GM23338 (cell line): ENCODE measurements around the gene TM9SF4.

Source experiments
- EZH2 ChIP-seq: fragments of 200-600 bp; sonication (generic); IDR thresholded peaks from one replicate; pipeline ENCODE4 v1.8.0; 2017; ENCODE audit warnings: antibody characterized with exemption, mild to moderate bottlenecking, low read depth; ENCODE audit not compliant: unreplicated experiment
- EZH2phosphoT487 ChIP-seq: fragments of 200-600 bp; sonication (generic); IDR thresholded peaks from one replicate; pipeline ENCODE4 v1.8.1; 2018; ENCODE audit warnings: antibody characterized with exemption; ENCODE audit not compliant: unreplicated experiment
- JUNB ChIP-seq: IDR thresholded peaks from one replicate; pipeline ENCODE4 v1.6.1; 2016; ENCODE audit warnings: antibody characterized with exemption; ENCODE audit not compliant: unreplicated experiment
- NANOG ChIP-seq: IDR thresholded peaks from 2 replicates; pipeline ENCODE4 v1.6.1; 2016; ENCODE audit warnings: antibody characterized with exemption, borderline replicate concordance
- POLR2AphosphoS5 ChIP-seq: IDR thresholded peaks from 2 replicates; pipeline ENCODE4 v1.6.1; 2016; ENCODE audit warnings: antibody characterized with exemption, low read depth
- STAT1 ChIP-seq: IDR thresholded peaks from one replicate; pipeline ENCODE4 v1.6.1; 2016; ENCODE audit warnings: antibody characterized with exemption; ENCODE audit not compliant: unreplicated experiment
- ZNF114 ChIP-seq: fragments of 250-450 bp; sonication (Bioruptor Pico); IDR thresholded peaks from 2 replicates; pipeline ENCODE4 v1.5.0; 2020; ENCODE audit warnings: mild to moderate bottlenecking, moderate library complexity
- ZNF331 ChIP-seq: fragments of 250-450 bp; sonication (Bioruptor Pico); IDR thresholded peaks from 2 replicates; pipeline ENCODE4 v1.5.0; 2020; ENCODE audit warnings: low read depth, mild to moderate bottlenecking, moderate library complexity
- TF ChIP-seq, protein P1 (sequence below), 2 experiments: fragments of 200-600 bp in 1 of 2; sonication (generic) in 1 of 2; conservative IDR thresholded peaks; 2 replicates each; pipeline versions ENCODE4 v1.5.1 to v1.6.1; 2016 to 2017; ENCODE audit warnings: antibody characterized with exemption in 2 of 2, low read depth in 2 of 2, mild to moderate bottlenecking in 2 of 2, moderate library complexity in 1 of 2
- TF ChIP-seq, protein P2 (sequence below): IDR thresholded peaks from one replicate; pipeline ENCODE4 v1.6.1; 2018; ENCODE audit warnings: antibody characterized with exemption; ENCODE audit not compliant: unreplicated experiment
- TF ChIP-seq, protein P3 (sequence below): fragments of 250-450 bp; sonication (Bioruptor Pico); IDR thresholded peaks from 2 replicates; pipeline ENCODE4 v1.5.0; 2020; ENCODE audit warnings: mild to moderate bottlenecking, moderate library complexity
- TF ChIP-seq, protein P4 (sequence below): IDR thresholded peaks from 2 replicates; pipeline ENCODE4 v1.6.1; 2016; ENCODE audit warnings: antibody characterized with exemption

DNA sequence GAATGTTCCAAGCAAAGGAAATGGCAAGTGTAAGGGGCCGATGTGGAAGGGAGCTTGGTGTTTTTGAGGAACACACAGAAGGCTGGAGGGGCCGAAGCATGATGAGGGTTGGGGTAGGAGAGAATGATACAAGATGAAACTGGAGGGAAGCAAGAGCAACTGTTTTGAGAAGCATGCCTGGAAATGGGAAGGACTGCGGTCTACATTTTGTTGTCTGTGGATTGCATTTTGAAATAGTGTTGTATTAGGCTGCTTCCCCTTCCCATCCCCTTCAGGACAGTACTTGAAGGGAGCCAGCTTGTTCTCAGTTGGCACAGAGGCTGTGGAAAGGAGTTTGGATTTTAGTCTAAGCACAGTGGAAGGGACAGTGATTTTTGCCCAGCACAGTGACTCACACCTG is 2.2 kb downstream of the TM9SF4 start:
- TF ChIP-seq, protein P1, sequence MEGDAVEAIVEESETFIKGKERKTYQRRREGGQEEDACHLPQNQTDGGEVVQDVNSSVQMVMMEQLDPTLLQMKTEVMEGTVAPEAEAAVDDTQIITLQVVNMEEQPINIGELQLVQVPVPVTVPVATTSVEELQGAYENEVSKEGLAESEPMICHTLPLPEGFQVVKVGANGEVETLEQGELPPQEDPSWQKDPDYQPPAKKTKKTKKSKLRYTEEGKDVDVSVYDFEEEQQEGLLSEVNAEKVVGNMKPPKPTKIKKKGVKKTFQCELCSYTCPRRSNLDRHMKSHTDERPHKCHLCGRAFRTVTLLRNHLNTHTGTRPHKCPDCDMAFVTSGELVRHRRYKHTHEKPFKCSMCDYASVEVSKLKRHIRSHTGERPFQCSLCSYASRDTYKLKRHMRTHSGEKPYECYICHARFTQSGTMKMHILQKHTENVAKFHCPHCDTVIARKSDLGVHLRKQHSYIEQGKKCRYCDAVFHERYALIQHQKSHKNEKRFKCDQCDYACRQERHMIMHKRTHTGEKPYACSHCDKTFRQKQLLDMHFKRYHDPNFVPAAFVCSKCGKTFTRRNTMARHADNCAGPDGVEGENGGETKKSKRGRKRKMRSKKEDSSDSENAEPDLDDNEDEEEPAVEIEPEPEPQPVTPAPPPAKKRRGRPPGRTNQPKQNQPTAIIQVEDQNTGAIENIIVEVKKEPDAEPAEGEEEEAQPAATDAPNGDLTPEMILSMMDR (conservative IDR thresholded peaks at IDR 0.05; ENCODE audit: low read depth in 2 of 2), result no peak
- TF ChIP-seq POLR2AphosphoS5 (no peak), EZH2 (no peak), EZH2phosphoT487 (no peak), JUNB (no peak), STAT1 (no peak), ZNF114 (CRISPR knock-in tag) (no peak), ZNF331 (no peak), NANOG (no peak)
- TF ChIP-seq, protein P2, sequence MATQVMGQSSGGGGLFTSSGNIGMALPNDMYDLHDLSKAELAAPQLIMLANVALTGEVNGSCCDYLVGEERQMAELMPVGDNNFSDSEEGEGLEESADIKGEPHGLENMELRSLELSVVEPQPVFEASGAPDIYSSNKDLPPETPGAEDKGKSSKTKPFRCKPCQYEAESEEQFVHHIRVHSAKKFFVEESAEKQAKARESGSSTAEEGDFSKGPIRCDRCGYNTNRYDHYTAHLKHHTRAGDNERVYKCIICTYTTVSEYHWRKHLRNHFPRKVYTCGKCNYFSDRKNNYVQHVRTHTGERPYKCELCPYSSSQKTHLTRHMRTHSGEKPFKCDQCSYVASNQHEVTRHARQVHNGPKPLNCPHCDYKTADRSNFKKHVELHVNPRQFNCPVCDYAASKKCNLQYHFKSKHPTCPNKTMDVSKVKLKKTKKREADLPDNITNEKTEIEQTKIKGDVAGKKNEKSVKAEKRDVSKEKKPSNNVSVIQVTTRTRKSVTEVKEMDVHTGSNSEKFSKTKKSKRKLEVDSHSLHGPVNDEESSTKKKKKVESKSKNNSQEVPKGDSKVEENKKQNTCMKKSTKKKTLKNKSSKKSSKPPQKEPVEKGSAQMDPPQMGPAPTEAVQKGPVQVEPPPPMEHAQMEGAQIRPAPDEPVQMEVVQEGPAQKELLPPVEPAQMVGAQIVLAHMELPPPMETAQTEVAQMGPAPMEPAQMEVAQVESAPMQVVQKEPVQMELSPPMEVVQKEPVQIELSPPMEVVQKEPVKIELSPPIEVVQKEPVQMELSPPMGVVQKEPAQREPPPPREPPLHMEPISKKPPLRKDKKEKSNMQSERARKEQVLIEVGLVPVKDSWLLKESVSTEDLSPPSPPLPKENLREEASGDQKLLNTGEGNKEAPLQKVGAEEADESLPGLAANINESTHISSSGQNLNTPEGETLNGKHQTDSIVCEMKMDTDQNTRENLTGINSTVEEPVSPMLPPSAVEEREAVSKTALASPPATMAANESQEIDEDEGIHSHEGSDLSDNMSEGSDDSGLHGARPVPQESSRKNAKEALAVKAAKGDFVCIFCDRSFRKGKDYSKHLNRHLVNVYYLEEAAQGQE, result no peak
- TF ChIP-seq, protein P3, sequence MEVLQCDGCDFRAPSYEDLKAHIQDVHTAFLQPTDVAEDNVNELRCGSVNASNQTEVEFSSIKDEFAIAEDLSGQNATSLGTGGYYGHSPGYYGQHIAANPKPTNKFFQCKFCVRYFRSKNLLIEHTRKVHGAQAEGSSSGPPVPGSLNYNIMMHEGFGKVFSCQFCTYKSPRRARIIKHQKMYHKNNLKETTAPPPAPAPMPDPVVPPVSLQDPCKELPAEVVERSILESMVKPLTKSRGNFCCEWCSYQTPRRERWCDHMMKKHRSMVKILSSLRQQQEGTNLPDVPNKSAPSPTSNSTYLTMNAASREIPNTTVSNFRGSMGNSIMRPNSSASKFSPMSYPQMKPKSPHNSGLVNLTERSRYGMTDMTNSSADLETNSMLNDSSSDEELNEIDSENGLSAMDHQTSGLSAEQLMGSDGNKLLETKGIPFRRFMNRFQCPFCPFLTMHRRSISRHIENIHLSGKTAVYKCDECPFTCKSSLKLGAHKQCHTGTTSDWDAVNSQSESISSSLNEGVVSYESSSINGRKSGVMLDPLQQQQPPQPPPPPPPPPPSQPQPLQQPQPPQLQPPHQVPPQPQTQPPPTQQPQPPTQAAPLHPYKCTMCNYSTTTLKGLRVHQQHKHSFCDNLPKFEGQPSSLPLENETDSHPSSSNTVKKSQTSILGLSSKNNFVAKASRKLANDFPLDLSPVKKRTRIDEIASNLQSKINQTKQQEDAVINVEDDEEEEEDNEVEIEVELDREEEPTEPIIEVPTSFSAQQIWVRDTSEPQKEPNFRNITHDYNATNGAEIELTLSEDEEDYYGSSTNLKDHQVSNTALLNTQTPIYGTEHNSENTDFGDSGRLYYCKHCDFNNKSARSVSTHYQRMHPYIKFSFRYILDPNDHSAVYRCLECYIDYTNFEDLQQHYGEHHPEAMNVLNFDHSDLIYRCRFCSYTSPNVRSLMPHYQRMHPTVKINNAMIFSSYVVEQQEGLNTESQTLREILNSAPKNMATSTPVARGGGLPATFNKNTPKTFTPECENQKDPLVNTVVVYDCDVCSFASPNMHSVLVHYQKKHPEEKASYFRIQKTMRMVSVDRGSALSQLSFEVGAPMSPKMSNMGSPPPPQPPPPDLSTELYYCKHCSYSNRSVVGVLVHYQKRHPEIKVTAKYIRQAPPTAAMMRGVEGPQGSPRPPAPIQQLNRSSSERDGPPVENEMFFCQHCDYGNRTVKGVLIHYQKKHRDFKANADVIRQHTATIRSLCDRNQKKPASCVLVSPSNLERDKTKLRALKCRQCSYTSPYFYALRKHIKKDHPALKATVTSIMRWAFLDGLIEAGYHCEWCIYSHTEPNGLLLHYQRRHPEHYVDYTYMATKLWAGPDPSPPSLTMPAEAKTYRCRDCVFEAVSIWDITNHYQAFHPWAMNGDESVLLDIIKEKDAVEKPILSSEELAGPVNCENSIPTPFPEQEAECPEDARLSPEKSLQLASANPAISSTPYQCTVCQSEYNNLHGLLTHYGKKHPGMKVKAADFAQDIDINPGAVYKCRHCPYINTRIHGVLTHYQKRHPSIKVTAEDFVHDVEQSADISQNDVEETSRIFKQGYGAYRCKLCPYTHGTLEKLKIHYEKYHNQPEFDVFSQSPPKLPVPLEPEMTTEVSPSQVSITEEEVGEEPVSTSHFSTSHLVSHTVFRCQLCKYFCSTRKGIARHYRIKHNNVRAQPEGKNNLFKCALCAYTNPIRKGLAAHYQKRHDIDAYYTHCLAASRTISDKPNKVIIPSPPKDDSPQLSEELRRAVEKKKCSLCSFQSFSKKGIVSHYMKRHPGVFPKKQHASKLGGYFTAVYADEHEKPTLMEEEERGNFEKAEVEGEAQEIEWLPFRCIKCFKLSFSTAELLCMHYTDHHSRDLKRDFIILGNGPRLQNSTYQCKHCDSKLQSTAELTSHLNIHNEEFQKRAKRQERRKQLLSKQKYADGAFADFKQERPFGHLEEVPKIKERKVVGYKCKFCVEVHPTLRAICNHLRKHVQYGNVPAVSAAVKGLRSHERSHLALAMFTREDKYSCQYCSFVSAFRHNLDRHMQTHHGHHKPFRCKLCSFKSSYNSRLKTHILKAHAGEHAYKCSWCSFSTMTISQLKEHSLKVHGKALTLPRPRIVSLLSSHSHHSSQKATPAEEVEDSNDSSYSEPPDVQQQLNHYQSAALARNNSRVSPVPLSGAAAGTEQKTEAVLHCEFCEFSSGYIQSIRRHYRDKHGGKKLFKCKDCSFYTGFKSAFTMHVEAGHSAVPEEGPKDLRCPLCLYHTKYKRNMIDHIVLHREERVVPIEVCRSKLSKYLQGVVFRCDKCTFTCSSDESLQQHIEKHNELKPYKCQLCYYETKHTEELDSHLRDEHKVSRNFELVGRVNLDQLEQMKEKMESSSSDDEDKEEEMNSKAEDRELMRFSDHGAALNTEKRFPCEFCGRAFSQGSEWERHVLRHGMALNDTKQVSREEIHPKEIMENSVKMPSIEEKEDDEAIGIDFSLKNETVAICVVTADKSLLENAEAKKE (CRISPR knock-in tag), result no peak
- TF ChIP-seq, protein P4, sequence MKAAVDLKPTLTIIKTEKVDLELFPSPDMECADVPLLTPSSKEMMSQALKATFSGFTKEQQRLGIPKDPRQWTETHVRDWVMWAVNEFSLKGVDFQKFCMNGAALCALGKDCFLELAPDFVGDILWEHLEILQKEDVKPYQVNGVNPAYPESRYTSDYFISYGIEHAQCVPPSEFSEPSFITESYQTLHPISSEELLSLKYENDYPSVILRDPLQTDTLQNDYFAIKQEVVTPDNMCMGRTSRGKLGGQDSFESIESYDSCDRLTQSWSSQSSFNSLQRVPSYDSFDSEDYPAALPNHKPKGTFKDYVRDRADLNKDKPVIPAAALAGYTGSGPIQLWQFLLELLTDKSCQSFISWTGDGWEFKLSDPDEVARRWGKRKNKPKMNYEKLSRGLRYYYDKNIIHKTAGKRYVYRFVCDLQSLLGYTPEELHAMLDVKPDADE, result no peak
